GM12878 (cell line): ENCODE measurements around the gene B4GALT3. TPM values are rescaled to one million over a fixed set of nuclear protein-coding genes. Genes with fewer than 3 reads are reported as not detected.

Experiments
- ATAC-seq: fragments of 200-7000 bp; cut with Tn5 transposase; 3 replicates; pipeline ENCODE4 v1.9.1; 2020; ENCODE audit warnings: mild to moderate bottlenecking, moderate library complexity
- BruUV-seq: library from RNA; stranded (reverse); fragments of 400-500 nt; replicated peaks from 2 replicates; lab custom pipeline; 2021; lab: Mats Ljungman, UMichigan
- CTCF ChIA-PET: fragments of 300-600 bp; sonication (Branson Sonifier 250); formaldehyde crosslinking; extraction: SDS; loops from one replicate; lab custom pipeline; 2021; ENCODE audit warnings: inconsistent platforms; lab: Yijun Ruan, JAX
- POLR2A ChIA-PET: fragments of 350-600 bp; formaldehyde crosslinking; extraction: SDS; loops from one replicate; lab custom pipeline; 2021; ENCODE audit warnings: inconsistent platforms; lab: Charles Lee
- RAD21 ChIA-PET: fragments of 300-600 bp; sonication (Branson Sonifier 250); formaldehyde crosslinking; loops from one replicate; lab custom pipeline; 2023; ENCODE audit warnings: antibody characterized with exemption; ENCODE audit not compliant: unreplicated experiment; lab: Charles Lee
- SMC1A ChIA-PET: fragments of 300-600 bp; sonication (Branson Sonifier 250); formaldehyde crosslinking; loops from one replicate; lab custom pipeline; 2023; ENCODE audit not compliant: unreplicated experiment, uncharacterized antibody; lab: Charles Lee
- DNase-seq: peaks from one replicate; pipeline ENCODE4 v3.0.0-alpha.2; 2011; ENCODE audit warnings: low read depth, low spot score
- FAIRE-seq: peaks from 3 replicates; lab custom pipeline; 2011; peaks lifted over from hg19 to GRCh38; lab: Jason Lieb, UNC
- H2AFZ ChIP-seq: 2 replicates; pipeline ENCODE4 v1.6.0; 2011; ENCODE audit warnings: low read depth, low read length, control low read depth; ENCODE audit not compliant: control insufficient read depth
- H3K27ac ChIP-seq: 2 replicates; pipeline ENCODE4 v1.5.1; 2011; ENCODE audit warnings: control low read depth; ENCODE audit not compliant: control insufficient read depth, insufficient read depth
- H3K27me3 ChIP-seq, 2 experiments: replicated peaks in 1 of 2; 2 replicates each; pipeline versions ENCODE4 v1.6.0 to v1.6.1; 2011; ENCODE audit warnings: low read length in 1 of 2; ENCODE audit not compliant: control insufficient read depth in 2 of 2, insufficient read depth in 2 of 2
- H3K36me3 ChIP-seq, 2 experiments: 2 replicates each; pipeline ENCODE4 v1.5.1; 2011; ENCODE audit warnings: low read length in 1 of 2; ENCODE audit not compliant: control insufficient read depth in 2 of 2, insufficient read depth in 2 of 2
- H3K4me1 ChIP-seq: 2 replicates; pipeline ENCODE4 v1.6.1; 2011; ENCODE audit warnings: mild to moderate bottlenecking, low read length, moderate library complexity, mixed read lengths; ENCODE audit not compliant: control insufficient read depth, insufficient read depth
- H3K4me2 ChIP-seq: 2 replicates; pipeline ENCODE4 v1.6.0; 2011; ENCODE audit warnings: control low read depth; ENCODE audit not compliant: control insufficient read depth, insufficient read depth
- H3K4me3 ChIP-seq: fragments of 200-600 bp; sonication (generic); 2 replicates; pipeline ENCODE4 v1.5.1; 2016
- H3K79me2 ChIP-seq: 2 replicates; pipeline ENCODE4 v1.6.0; 2011; ENCODE audit warnings: low read length; ENCODE audit not compliant: control insufficient read depth, insufficient read depth
- H3K9ac ChIP-seq: 2 replicates; pipeline ENCODE4 v1.8.0; 2011; ENCODE audit warnings: low read length, control low read depth, mixed read lengths; ENCODE audit not compliant: control insufficient read depth, insufficient read depth
- H3K9me3 ChIP-seq: replicated peaks from 3 replicates; pipeline ENCODE4 v1.5.1; 2011; ENCODE audit warnings: mild to moderate bottlenecking, low read length; ENCODE audit not compliant: control insufficient read depth, insufficient read depth
- H4K20me1 ChIP-seq: 2 replicates; pipeline ENCODE4 v1.6.0; 2011; ENCODE audit not compliant: control insufficient read depth, insufficient read depth
- BCL3 ChIP-seq: IDR thresholded peaks from 2 replicates; pipeline ENCODE4 v1.6.1; 2011; ENCODE audit warnings: borderline replicate concordance, low read depth, mild to moderate bottlenecking, moderate library complexity, low read length; ENCODE audit not compliant: insufficient read depth, poor library complexity, severe bottlenecking
- CBX5 ChIP-seq: sonication (generic); IDR thresholded peaks from 2 replicates; pipeline ENCODE4 v1.6.1; 2016; ENCODE audit warnings: low read depth, moderate library complexity, mild to moderate bottlenecking, inconsistent platforms
- CEBPB ChIP-seq, 2 experiments: fragments of 150-350 bp in 1 of 2; IDR thresholded peaks; 2 replicates each; pipeline ENCODE4 v1.6.1; 2012 to 2014; ENCODE audit warnings: low read depth in 2 of 2, low read length in 2 of 2, borderline replicate concordance in 1 of 2, inconsistent platforms in 1 of 2
- CHD2 ChIP-seq: IDR thresholded peaks from 2 replicates; pipeline ENCODE4 v1.6.1; 2011; ENCODE audit warnings: low read depth, low read length, improper control_type of control experiment, borderline replicate concordance
- DPF2 ChIP-seq: fragments of 450-650 bp; IDR thresholded peaks from 2 replicates; pipeline ENCODE4 v1.6.1; 2017; ENCODE audit warnings: mild to moderate bottlenecking
- NFIC ChIP-seq: IDR thresholded peaks from 2 replicates; pipeline ENCODE4 v1.6.1; 2012; ENCODE audit warnings: low read depth, mild to moderate bottlenecking, inconsistent platforms, low read length, moderate library complexity
- NFYB ChIP-seq: IDR thresholded peaks from 2 replicates; pipeline ENCODE4 v1.6.1; 2011; ENCODE audit warnings: low read depth, mild to moderate bottlenecking, low read length, improper control_type of control experiment, moderate library complexity; ENCODE audit not compliant: insufficient read depth
- NRF1 ChIP-seq: conservative IDR thresholded peaks from 2 replicates; pipeline ENCODE4 v1.6.1; 2011; ENCODE audit warnings: mild to moderate bottlenecking, low read depth, low read length, improper control_type of control experiment
- WGBS: methylation state at CpG from one replicate; pipeline ENCODE4 v1.1.6; 2016; ENCODE audit warnings: low lambda C conversion rate; ENCODE audit not compliant: insufficient replicate concordance, insufficient coverage; ENCODE audit errors: missing lambda C conversion rate; 5-methylcytosine and 5-hydroxymethylcytosine counted together
- in situ Hi-C: fragments of 300-500 bp; cut with MboI; formaldehyde crosslinking; loops from 9 replicates; pipeline ENCODE4 v1.14.3; 2018; ENCODE audit warnings: mixed read lengths
- intact Hi-C: fragments of 100-400 bp; cut with micrococcal nuclease; formaldehyde crosslinking; loops from one replicate; pipeline ENCODE4 v1.14.2; 2022; ENCODE audit not compliant: unreplicated experiment
- polyA plus RNA-seq, 11 experiments: library from polyadenylated mRNA; depleted of rRNA in 4 of 11; unstranded in 6 of 11; stranded (reverse) in 5 of 11; fragments of >200 nt; fragmentation: Nextera tagmentation in 4 of 11; fragmentation: Illumina TruSeq in 1 of 11; extraction: Ambion mirVana in 4 of 11; extraction: Trizol in 1 of 11; gene quantifications; 1 replicate in 1 of 11; 2 replicates in 10 of 11; pipeline versions ENCODE4 v1.2.1 to v1.2.3, GENCODE V29; 2011 to 2016; ENCODE audit warnings: inconsistent platforms in 2 of 11, missing spikeins in 2 of 11, low read depth in 1 of 11
- total RNA-seq, 4 experiments: library from RNA; depleted of rRNA in 3 of 4; stranded (reverse); fragments of >200 nt in 3 of 4; fragmentation: Illumina TruSeq in 1 of 4; extraction: Trizol in 1 of 4; gene quantifications; 2 replicates each; pipeline versions ENCODE4 v1.2.1 to v1.2.3, GENCODE V29; 2013 to 2021

B4GALT3 gene
- total and polyA plus RNA-seq, 10 of the 15 experiments (the other 5 are each of a cell fraction or from before 2014, with no cell fraction given): 27.1 to 58.9 (median 42.6) TPM

DNA sequence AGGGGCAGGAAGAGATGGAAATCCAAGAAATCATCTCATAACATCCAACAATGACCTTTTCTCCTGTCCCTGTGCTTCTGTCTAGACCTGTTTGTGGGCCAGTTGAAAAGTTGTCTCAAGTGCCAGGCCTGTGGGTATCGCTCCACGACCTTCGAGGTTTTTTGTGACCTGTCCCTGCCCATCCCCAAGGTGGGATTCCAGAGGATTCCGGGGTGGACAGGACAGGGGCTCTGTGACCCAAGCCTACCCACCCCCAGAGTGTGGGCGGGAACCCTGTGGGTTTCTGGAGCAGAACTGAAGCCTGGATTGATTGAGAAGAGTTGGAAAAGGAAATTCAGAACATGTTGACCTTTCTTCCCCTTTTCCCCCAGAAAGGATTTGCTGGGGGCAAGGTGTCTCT is 13.5 kb downstream of the B4GALT3 start (continued):
- TF ChIP-seq NFIC (no peak), NFYB (no peak), CHD2 (no peak), NRF1 (no peak)

DNA sequence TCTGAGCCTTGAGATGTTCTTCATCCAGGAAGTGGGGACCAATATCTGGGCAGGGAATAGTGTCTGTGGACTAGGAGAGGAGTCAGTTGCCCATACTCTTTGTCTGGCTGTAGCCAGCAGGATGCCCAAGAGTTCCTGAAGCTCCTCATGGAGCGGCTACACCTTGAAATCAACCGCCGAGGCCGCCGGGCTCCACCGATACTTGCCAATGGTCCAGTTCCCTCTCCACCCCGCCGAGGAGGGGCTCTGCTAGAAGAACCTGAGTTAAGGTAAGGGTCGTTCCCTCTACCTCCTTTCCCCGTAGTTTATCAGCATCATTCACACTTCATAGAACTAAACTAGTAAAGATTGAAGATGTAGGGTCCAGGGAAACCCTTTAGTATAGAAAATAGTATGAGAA is 14.5 kb downstream of the B4GALT3 start:
- H3K36me3 ChIP-seq: peaks cover 0 to 12% of the 10 kb centered on the region in 2 experiments; a peak in 3 of 4 replicates
- SMC1A ChIA-PET: interaction anchor here (0.9 kb wide), 1 partner anchor 12 kb away, joined by 3 read pairs; no protein-coding TSS in a partner anchor
- peaks cover 18% of the 10 kb centered on the region for H3K4me1 ChIP-seq
- WGBS: 96% methylated on average over 10 of the region's 10 CpGs
- H3K27ac ChIP-seq: no peak overlapping the region
- RAD21 ChIA-PET: interaction anchor here (1.1 kb wide), 1 partner anchor 220 kb away, joined by 3 read pairs; no protein-coding TSS in a partner anchor
- H3K4me2 ChIP-seq: no peak overlapping the region
- H3K27me3 ChIP-seq: no peaks in the 10 kb centered on the region
- ATAC-seq (no peak), FAIRE-seq (no peak), DNase-seq (no peak)
- BruUV-seq: no TSS peak
- H3K4me3 ChIP-seq: no peak overlapping the region
- intact Hi-C loops (no loop called here), in situ Hi-C loops (no loop called here)
- H2AFZ ChIP-seq: no peak overlapping the region
- no peaks in the 10 kb centered on the region for H3K9me3 ChIP-seq
- H3K9ac ChIP-seq: no peak overlapping the region
- peaks cover 8% of the 10 kb centered on the region for H3K79me2 ChIP-seq
- no peaks in the 10 kb centered on the region for H4K20me1 ChIP-seq
- CTCF ChIA-PET: interaction anchor here (0.8 to 1.3 kb wide), 2 partner anchors 18 to 63 kb away, joined by 3 to 7 read pairs; partner anchors contain the start of gene TOMM40L
- TF ChIP-seq DPF2 (no peak), BCL3 (no peak), CBX5 (no peak), CEBPB (IDR thresholded peaks at IDR 0.05; ENCODE audit: borderline replicate concordance in 1 of 2, low read depth in 2 of 2, low read length in 2 of 2) (no peak)
- POLR2A ChIA-PET: interaction anchor here (0.6 kb wide), 1 partner anchor 128 kb away, joined by 4 read pairs; no protein-coding TSS in a partner anchor
